Measurements from ENCODE around the gene CDH4. TPM values are rescaled to one million over a fixed set of nuclear protein-coding genes. Genes with fewer than 3 reads are reported as not detected.
A peak's percentile ranks its signal among the peaks of the same experiment; 100 is the strongest.

Gene CDH4
- total and polyA plus RNA-seq, 9 of the 15 experiments (the other 6 are each of a cell fraction or from before 2014, with no cell fraction given) = 0.04 TPM; not detected in 8

GRCh38 chr20:61951695-61952533, 699.9 kb downstream of the CDH4 start (continued):
- TF ChIP-seq BCLAF1 (IDR thresholded peaks at IDR 0.05; ENCODE audit: borderline replicate concordance in 1 of 2, control insufficient read depth in 1 of 2, low read depth in 2 of 2, low read length in 1 of 2) (no peak), KAT2B (IDR thresholded peaks at IDR 0.05; ENCODE audit: low read depth, low read length) (no peak), TFAP4 (CRISPR knock-in tag; IDR thresholded peaks at IDR 0.05; ENCODE audit: borderline replicate concordance) (peak; percentile 61; the same call in 1 of the 2 replicates), ZBTB33 (CRISPR knock-in tag; IDR thresholded peaks at IDR 0.05) (no peak), HNRNPLL (IDR thresholded peaks at IDR 0.05; ENCODE audit: low read depth, low read length, poor library complexity, severe bottlenecking) (no peak), ZNF263 (CRISPR knock-in tag; IDR thresholded peaks at IDR 0.05; ENCODE audit: borderline replicate concordance) (0 out of 2 replicates have a peak, but pooled peaks have one; percentile 16), AFF4 (CRISPR knock-in tag; IDR thresholded peaks at IDR 0.05) (no peak), ZNF212 (CRISPR knock-in tag; IDR thresholded peaks at IDR 0.05) (no peak), SMARCC2 (IDR thresholded peaks at IDR 0.05; ENCODE audit: low read depth) (no peak), SMAD2 (IDR thresholded peaks at IDR 0.05; ENCODE audit: low read depth, low read length) (no peak)
